A549 (cell line): Measurements from ENCODE around the gene PLEKHH1. TPM values are rescaled to one million over a fixed set of nuclear protein-coding genes. Genes with fewer than 3 reads are reported as not detected.

Source experiments
- ATAC-seq, 2 experiments: fragments of 200-7000 bp in 1 of 2; fragments of >200 bp in 1 of 2; cut with Nextera tagmentation in 1 of 2; cut with Tn5 transposase in 1 of 2; 3 replicates each; pipeline versions ENCODE4 v1.8.0 to v1.9.1; 2018 to 2020; ENCODE audit warnings: mild to moderate bottlenecking in 1 of 2, moderate library complexity in 1 of 2
- CTCF ChIA-PET: fragments of 300-600 bp; sonication (Branson Sonifier 250); formaldehyde crosslinking; extraction: SDS; loops from one replicate; lab custom pipeline; 2021; ENCODE audit warnings: antibody characterized with exemption, inconsistent platforms; lab: Yijun Ruan, JAX
- POLR2A ChIA-PET: fragments of 350-600 bp; formaldehyde crosslinking; extraction: SDS; loops from one replicate; lab custom pipeline; 2021; ENCODE audit warnings: antibody characterized with exemption, inconsistent platforms; lab: Yijun Ruan, JAX
- DNase-seq, 2 experiments: peaks; one replicate each; pipeline versions ENCODE4 v3.0.0 to v3.0.0-alpha.2; 2011 to 2016; ENCODE audit warnings: low read depth in 1 of 2, low spot score in 1 of 2
- FAIRE-seq: peaks from 2 replicates; lab custom pipeline; 2011; peaks lifted over from hg19 to GRCh38; lab: Jason Lieb, UNC
- H3K27ac ChIP-seq, 2 experiments: fragments of >200 bp; sonication (Bioruptor Twin); formaldehyde crosslinking; 3 replicates each; pipeline ENCODE4 v1.5.1; 2016 to 2017
- H3K4me1 ChIP-seq: fragments of >200 bp; sonication (Bioruptor Twin); formaldehyde crosslinking; 3 replicates; pipeline ENCODE4 v1.6.1; 2016
- H3K4me2 ChIP-seq: fragments of >200 bp; sonication (Bioruptor Twin); formaldehyde crosslinking; 3 replicates; pipeline ENCODE4 v1.6.1; 2016
- H3K4me3 ChIP-seq: fragments of >200 bp; sonication (Bioruptor Twin); formaldehyde crosslinking; 3 replicates; pipeline ENCODE4 v1.5.1; 2016
- H3K9me3 ChIP-seq: fragments of >200 bp; sonication (Bioruptor Twin); formaldehyde crosslinking; 3 replicates; pipeline ENCODE4 v1.6.1; 2016
- BCL3 ChIP-seq: fragments of >200 bp; sonication (Bioruptor Twin); formaldehyde crosslinking; IDR thresholded peaks from 3 replicates; pipeline ENCODE4 v1.6.1; 2016
- CBX2 ChIP-seq: fragments of 200-600 bp; sonication (generic); IDR thresholded peaks from 2 replicates; pipeline ENCODE4 v1.6.1; 2016; ENCODE audit warnings: low read depth, mild to moderate bottlenecking, borderline replicate concordance
- CEBPB ChIP-seq, 2 experiments: fragments of >200 bp in 1 of 2; sonication (Bioruptor Twin) in 1 of 2; formaldehyde crosslinking in 1 of 2; IDR thresholded peaks; 2 replicates each; pipeline ENCODE4 v1.6.1; 2012 to 2016
- EHF ChIP-seq: fragments of 250-450 bp; sonication (Bioruptor Pico); IDR thresholded peaks from 2 replicates; pipeline ENCODE4 v1.5.0; 2020; ENCODE audit warnings: mild to moderate bottlenecking
- ESRRA ChIP-seq: fragments of 150-350 bp; IDR thresholded peaks from 2 replicates; pipeline ENCODE4 v1.6.1; 2014; ENCODE audit warnings: mild to moderate bottlenecking, low read length, borderline replicate concordance
- FOSB ChIP-seq: fragments of 250-450 bp; sonication (Bioruptor Pico); IDR thresholded peaks from 2 replicates; pipeline ENCODE4 v1.5.0; 2020; ENCODE audit warnings: mild to moderate bottlenecking, moderate library complexity
- GATA3 ChIP-seq: IDR thresholded peaks from 2 replicates; pipeline ENCODE4 v1.6.1; 2012; ENCODE audit warnings: borderline replicate concordance
- HOXB5 ChIP-seq: fragments of 250-450 bp; sonication (Bioruptor Pico); IDR thresholded peaks from 2 replicates; pipeline ENCODE4 v1.5.0; 2020; ENCODE audit warnings: mild to moderate bottlenecking, moderate library complexity
- JUN ChIP-seq, 2 experiments: fragments of >200 bp; sonication (Bioruptor Twin); formaldehyde crosslinking; IDR thresholded peaks; 2 replicates in 1 of 2; 3 replicates in 1 of 2; pipeline ENCODE4 v1.6.1; 2016 to 2017
- JUNB ChIP-seq: fragments of >200 bp; sonication (Bioruptor Twin); formaldehyde crosslinking; IDR thresholded peaks from 2 replicates; pipeline ENCODE4 v1.6.1; 2016
- MAFK ChIP-seq: fragments of 450-650 bp; IDR thresholded peaks from 2 replicates; pipeline ENCODE4 v1.6.1; 2014; ENCODE audit not compliant: partially characterized antibody
- MAZ ChIP-seq: fragments of 150-350 bp; IDR thresholded peaks from 2 replicates; pipeline ENCODE4 v1.6.1; 2014; ENCODE audit warnings: antibody characterized with exemption, low read depth, low read length, borderline replicate concordance
- NFE2L2 ChIP-seq: fragments of 150-350 bp; conservative IDR thresholded peaks from 2 replicates; pipeline ENCODE4 v1.6.1; 2014; ENCODE audit warnings: low read length
- PBX3 ChIP-seq: IDR thresholded peaks from 2 replicates; pipeline ENCODE4 v1.6.1; 2012
- POLR2AphosphoS2 ChIP-seq: conservative IDR thresholded peaks from 2 replicates; pipeline ENCODE4 v1.6.1; 2012; ENCODE audit warnings: low read length, improper control_type of control experiment, inconsistent platforms
- RARB ChIP-seq: fragments of 250-450 bp; sonication (Bioruptor Pico); IDR thresholded peaks from 2 replicates; pipeline ENCODE4 v1.8.0; 2021; ENCODE audit warnings: mild to moderate bottlenecking, moderate library complexity
- REST ChIP-seq: fragments of 200-600 bp; sonication (generic); IDR thresholded peaks from 2 replicates; pipeline ENCODE4 v1.6.1; 2016; ENCODE audit warnings: antibody characterized with exemption, mild to moderate bottlenecking, moderate library complexity
- RNF2 ChIP-seq: fragments of 200-600 bp; sonication (generic); IDR thresholded peaks from 2 replicates; pipeline ENCODE4 v1.6.1; 2016; ENCODE audit warnings: low read depth, mild to moderate bottlenecking, antibody characterized with exemption, moderate library complexity, borderline replicate concordance
- TP53 ChIP-seq: fragments of 250-450 bp; sonication (Bioruptor Pico); IDR thresholded peaks from 2 replicates; pipeline ENCODE4 v1.5.0; 2021; ENCODE audit warnings: mild to moderate bottlenecking, moderate library complexity
- USF2 ChIP-seq: fragments of 450-650 bp; IDR thresholded peaks from 2 replicates; pipeline ENCODE4 v1.6.1; 2014; ENCODE audit warnings: antibody characterized with exemption
- WGBS: methylation state at CpG from one replicate; pipeline ENCODE4 v1.1.6; 2017; ENCODE audit errors: missing lambda C conversion rate; 5-methylcytosine and 5-hydroxymethylcytosine counted together
- polyA plus RNA-seq, 4 experiments: library from polyadenylated mRNA; depleted of rRNA in 3 of 4; stranded (reverse); fragments of >200 nt; fragmentation: RNase III in 1 of 4; extraction: RNeasy Plus Mini Kit Qiagen cat#74134 plus additional on column Dnase treatment in 1 of 4; gene quantifications; 2 replicates in 3 of 4; 3 replicates in 1 of 4; pipeline ENCODE4 v1.2.3, GENCODE V29; 2011 to 2017

Gene PLEKHH1
- polyA plus RNA-seq, 2 of the 4 experiments (the other 2 are of a cell fraction), result 3.5 to 5.1 TPM

GRCh38 chr14:67577181-67577808 lies 44.2 kb downstream of the PLEKHH1 start:
- no peaks in the 10 kb centered on the region for H3K9me3 ChIP-seq
- H3K4me1 ChIP-seq, result no peaks in the 10 kb centered on the region
- H3K27ac ChIP-seq, result no peak overlapping the region
- CTCF ChIA-PET, result interaction anchor here (0.8 to 31.9 kb wide), 10 partner anchors 7 to 154 kb away, joined by 3 to 517 read pairs (median 9); partner anchors contain the start of genes PIGH, RDH12 and VTI1B
- ATAC-seq (no peak), DNase-seq (no peak), FAIRE-seq (no peak)
- WGBS, result 82% methylated on average over 13 of the region's 13 CpGs
- H3K4me3 ChIP-seq, result no peak overlapping the region
- POLR2A ChIA-PET, result no interaction called here
- no peak overlapping the region for H3K4me2 ChIP-seq
- no peak for TF ChIP-seq REST
- TF ChIP-seq JUNB, result no peak
- TF ChIP-seq PBX3, result no peak
- no peak for TF ChIP-seq GATA3
- TF ChIP-seq EHF (CRISPR knock-in tag), result no peak
- TF ChIP-seq NFE2L2, result no peak
- TF ChIP-seq ESRRA, result no peak
- TF ChIP-seq USF2, result no peak
- TF ChIP-seq RNF2, result no peak
- no peak for TF ChIP-seq FOSB (CRISPR knock-in tag)
- no peak for TF ChIP-seq MAZ
- TF ChIP-seq TP53 (CRISPR knock-in tag), result no peak
- no peak for TF ChIP-seq BCL3
- no peak for TF ChIP-seq JUN (IDR thresholded peaks at IDR 0.05)
- TF ChIP-seq HOXB5 (CRISPR knock-in tag), result no peak
- no peak for TF ChIP-seq RARB (CRISPR knock-in tag)
- no peak for TF ChIP-seq CEBPB (IDR thresholded peaks at IDR 0.05)
- no peak for TF ChIP-seq MAFK
- TF ChIP-seq POLR2AphosphoS2, result no peak
- no peak for TF ChIP-seq CBX2
